H9 (cell line): ENCODE results near the gene ARID4A. TPM values are rescaled to one million over a fixed set of nuclear protein-coding genes. Genes with fewer than 3 reads are reported as not detected.

Experiments
- DNase-seq: peaks from one replicate; pipeline ENCODE4 v3.0.0-alpha.2; 2017
- H2AFZ ChIP-seq: one replicate; pipeline ENCODE4 v1.6.1; 2013; ENCODE audit warnings: mild to moderate bottlenecking, low read length, control low read depth, moderate library complexity
- H2AK5ac ChIP-seq: 2 replicates; pipeline ENCODE4 v1.6.1; 2013; ENCODE audit warnings: low read length, control low read depth, mixed read lengths; ENCODE audit not compliant: insufficient read length
- H2BK120ac ChIP-seq: one replicate; pipeline ENCODE4 v1.6.1; 2013; ENCODE audit warnings: low read depth, mild to moderate bottlenecking, low read length, control low read depth, inconsistent platforms; ENCODE audit not compliant: poor library complexity, severe bottlenecking
- H2BK12ac ChIP-seq: 2 replicates; pipeline ENCODE4 v1.6.1; 2013; ENCODE audit warnings: low read length, control low read depth, mixed read lengths, low read depth; ENCODE audit not compliant: insufficient read length
- H2BK15ac ChIP-seq: 2 replicates; pipeline ENCODE4 v1.6.1; 2013; ENCODE audit warnings: low read depth, low read length, control low read depth
- H2BK20ac ChIP-seq: one replicate; pipeline ENCODE4 v1.6.1; 2013; ENCODE audit warnings: low read depth, mild to moderate bottlenecking, low read length, control low read depth, inconsistent platforms; ENCODE audit not compliant: poor library complexity, severe bottlenecking
- H2BK5ac ChIP-seq: 2 replicates; pipeline ENCODE4 v1.6.1; 2013; ENCODE audit warnings: low read length, control low read depth, mixed read lengths; ENCODE audit not compliant: insufficient read length
- H3K14ac ChIP-seq: 2 replicates; pipeline ENCODE4 v1.6.1; 2013; ENCODE audit warnings: low read length, control low read depth; ENCODE audit not compliant: insufficient read depth
- H3K18ac ChIP-seq: 2 replicates; pipeline ENCODE4 v1.6.1; 2013; ENCODE audit warnings: low read depth, mild to moderate bottlenecking, mixed read lengths, low read length, control low read depth; ENCODE audit not compliant: insufficient read length
- H3K23ac ChIP-seq: 2 replicates; pipeline ENCODE4 v1.6.1; 2013; ENCODE audit warnings: low read length, control low read depth, mixed read lengths, low read depth; ENCODE audit not compliant: insufficient read length
- H3K23me2 ChIP-seq: 2 replicates; pipeline ENCODE4 v1.6.1; 2013; ENCODE audit warnings: low read depth, mild to moderate bottlenecking, mixed read lengths, low read length, control low read depth; ENCODE audit not compliant: insufficient read length, poor library complexity, severe bottlenecking
- H3K27ac ChIP-seq: 2 replicates; pipeline ENCODE4 v1.5.1; 2013; ENCODE audit warnings: low read length, control low read depth, mixed read lengths, low read depth; ENCODE audit not compliant: insufficient read length
- H3K27me3 ChIP-seq: 2 replicates; pipeline ENCODE4 v1.6.1; 2013; ENCODE audit warnings: low read length, control low read depth, inconsistent platforms; ENCODE audit not compliant: insufficient read depth
- H3K4ac ChIP-seq: 2 replicates; pipeline ENCODE4 v1.6.1; 2013; ENCODE audit warnings: low read depth, mild to moderate bottlenecking, control low read depth, inconsistent platforms, low read length, moderate library complexity
- H3K4me1 ChIP-seq: 2 replicates; pipeline ENCODE4 v1.6.1; 2013; ENCODE audit warnings: low read length, control low read depth, inconsistent platforms; ENCODE audit not compliant: insufficient read depth
- H3K4me2 ChIP-seq: 2 replicates; pipeline ENCODE4 v1.6.1; 2013; ENCODE audit warnings: low read length, control low read depth, mixed read lengths; ENCODE audit not compliant: insufficient read length, insufficient read depth
- H3K56ac ChIP-seq: 2 replicates; pipeline ENCODE4 v1.6.1; 2013; ENCODE audit warnings: low read depth, mild to moderate bottlenecking, mixed read lengths, low read length, control low read depth; ENCODE audit not compliant: insufficient read length
- H3K79me1 ChIP-seq: 2 replicates; pipeline ENCODE4 v1.6.1; 2013; ENCODE audit warnings: low read depth, mild to moderate bottlenecking, moderate library complexity, low read length, control low read depth, inconsistent platforms; ENCODE audit not compliant: insufficient read depth, poor library complexity, severe bottlenecking
- H3K79me2 ChIP-seq: 2 replicates; pipeline ENCODE4 v1.6.1; 2013; ENCODE audit warnings: low read length, control low read depth, inconsistent platforms; ENCODE audit not compliant: insufficient read depth
- H3K9ac ChIP-seq: 2 replicates; pipeline ENCODE4 v1.6.1; 2013; ENCODE audit warnings: low read length, control low read depth, mixed read lengths; ENCODE audit not compliant: insufficient read length; ENCODE audit errors: extremely low read depth
- H3K9me3 ChIP-seq: one replicate; pipeline ENCODE4 v1.6.1; 2013; ENCODE audit warnings: low read depth, low read length, inconsistent platforms; ENCODE audit not compliant: control insufficient read depth
- H3T11ph ChIP-seq: one replicate; pipeline ENCODE4 v1.6.1; 2013; ENCODE audit warnings: mild to moderate bottlenecking, low read length, control low read depth, inconsistent platforms
- H4K20me1 ChIP-seq: one replicate; pipeline ENCODE4 v1.6.1; 2013; ENCODE audit not compliant: control insufficient read depth, insufficient read length, insufficient read depth
- H4K5ac ChIP-seq: 2 replicates; pipeline ENCODE4 v1.6.1; 2013; ENCODE audit warnings: low read depth, mild to moderate bottlenecking, mixed read lengths, low read length, control low read depth; ENCODE audit not compliant: insufficient read length
- H4K8ac ChIP-seq: replicated peaks from 2 replicates; pipeline ENCODE4 v1.6.1; 2013; ENCODE audit warnings: low read length, control low read depth, mixed read lengths, low read depth; ENCODE audit not compliant: insufficient read length
- H4K91ac ChIP-seq: 2 replicates; pipeline ENCODE4 v1.6.1; 2013; ENCODE audit warnings: low read depth, mild to moderate bottlenecking, moderate library complexity, mixed read lengths, low read length, control low read depth; ENCODE audit not compliant: insufficient read length
- H3K27ac Mint-ChIP-seq, 3 experiments: 2 replicates in 2 of 3; 3 replicates in 1 of 3; pipeline ENCODE4 v1.8.0; 2020 to 2021; ENCODE audit warnings: mixed read lengths in 3 of 3, mild to moderate bottlenecking in 1 of 3, moderate library complexity in 1 of 3
- H3K27me3 Mint-ChIP-seq: 2 replicates; pipeline ENCODE4 v1.8.0; 2021; ENCODE audit warnings: low read depth, mild to moderate bottlenecking, moderate library complexity, mixed read lengths
- H3K36me3 Mint-ChIP-seq, 3 experiments: 2 replicates in 2 of 3; 3 replicates in 1 of 3; pipeline ENCODE4 v1.8.0; 2020 to 2021; ENCODE audit warnings: low read depth in 3 of 3, mixed read lengths in 3 of 3; ENCODE audit not compliant: insufficient read depth in 1 of 3
- H3K4me1 Mint-ChIP-seq, 2 experiments: 2 replicates each; pipeline ENCODE4 v1.8.0; 2020; ENCODE audit warnings: mixed read lengths in 2 of 2
- H3K4me3 Mint-ChIP-seq, 2 experiments: 2 replicates in 1 of 2; 3 replicates in 1 of 2; pipeline ENCODE4 v1.8.0; 2020 to 2021; ENCODE audit warnings: mild to moderate bottlenecking in 2 of 2, mixed read lengths in 2 of 2, moderate library complexity in 1 of 2
- H3K9me3 Mint-ChIP-seq, 2 experiments: 2 replicates in 1 of 2; 3 replicates in 1 of 2; pipeline ENCODE4 v1.8.0; 2020; ENCODE audit warnings: mild to moderate bottlenecking in 2 of 2, mixed read lengths in 2 of 2, moderate library complexity in 1 of 2
- CTCF ChIP-seq: fragments of 200-600 bp; sonication (generic); conservative IDR thresholded peaks from 3 replicates; pipeline ENCODE4 v1.8.0; 2021; ENCODE audit warnings: antibody characterized with exemption, mild to moderate bottlenecking
- WGBS: extraction: QIAGEN DNeasy Blood & Tissue Kit; methylation state at CpG from one replicate; pipeline ENCODE4 v1.1.7; 2013; ENCODE audit warnings: missing lambda C conversion rate, low lambda C conversion rate, mixed read lengths; ENCODE audit not compliant: insufficient read length; ENCODE audit errors: extremely low coverage; 5-methylcytosine and 5-hydroxymethylcytosine counted together
- total RNA-seq: library from RNA; stranded (reverse); gene quantifications from 2 replicates; pipeline ENCODE4 v1.2.1, GENCODE V29; 2021

The ARID4A gene
- total RNA-seq, 1 experiment from 2014 or later = 13.2 TPM

DNA sequence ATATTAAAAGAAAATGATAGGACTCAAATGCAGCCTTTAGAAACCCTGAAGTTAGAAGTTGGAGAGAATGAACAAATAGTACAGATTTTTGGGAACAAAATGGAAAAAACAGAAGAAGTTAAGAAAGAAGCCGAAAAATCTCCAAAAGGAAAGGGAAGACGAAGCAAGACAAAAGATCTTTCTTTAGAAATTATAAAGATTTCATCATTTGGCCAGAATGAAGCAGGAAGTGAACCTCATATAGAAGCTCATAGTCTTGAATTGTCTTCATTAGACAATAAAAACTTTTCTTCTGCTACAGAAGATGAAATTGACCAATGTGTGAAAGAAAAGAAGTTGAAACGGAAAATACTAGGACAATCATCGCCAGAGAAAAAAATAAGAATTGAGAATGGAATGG lies 66.0 kb downstream of the ARID4A start:
- DNase-seq = no peak
- WGBS = no CpG with 5 or more reads among the region's 4 CpGs
- H2BK12ac ChIP-seq = no peak overlapping the region

More for the DNA sequence above, 66.0 kb downstream of the ARID4A start:
- Histone ChIP-seq H3K79me1 (no peaks in the 10 kb centered on the region), H3K56ac (no peak overlapping the region), H3K4me2 (no peak overlapping the region), H2BK5ac (no peak overlapping the region), H3K27me3 (no peaks in the 10 kb centered on the region), H3K4me1 (no peaks in the 10 kb centered on the region), H4K91ac (no peak overlapping the region), H3K79me2 (no peaks in the 10 kb centered on the region), H3K23ac (no peak overlapping the region), H3K9me3 (no peaks in the 10 kb centered on the region), H3K18ac (no peak overlapping the region), H3K4ac (no peak overlapping the region), H3K14ac (no peak overlapping the region), H4K5ac (no peak overlapping the region), H3T11ph (no peak overlapping the region), H3K27ac (no peak overlapping the region), H2BK120ac (no peak overlapping the region), H2BK15ac (no peak overlapping the region), H3K23me2 (no peaks in the 10 kb centered on the region), H3K9ac (no peak overlapping the region), H4K20me1 (no peaks in the 10 kb centered on the region), H2AK5ac (no peak overlapping the region), H2AFZ (no peak overlapping the region), H2BK20ac (no peak overlapping the region), H4K8ac (no peak overlapping the region)
- H3K9me3 Mint-ChIP-seq = no peaks in the 10 kb centered on the region
- no peaks in the 10 kb centered on the region for H3K4me1 Mint-ChIP-seq
- peaks cover 4 to 49% (median 43%) of the 10 kb centered on the region in 3 experiments; a peak in 5 of 7 replicates for H3K36me3 Mint-ChIP-seq
- no peak overlapping the region for H3K27ac Mint-ChIP-seq
- no peak overlapping the region for H3K4me3 Mint-ChIP-seq
- TF ChIP-seq CTCF = no peak
- H3K27me3 Mint-ChIP-seq = no peaks in the 10 kb centered on the region
